GM19043 (cell line): ENCODE results near the gene MPPED2.
"Not testable (repeated sequence)": the region's sequence is repeated elsewhere in the genome, so short reads cannot be mapped to it uniquely, and the experiment has no call there.

Experiments
- ATAC-seq: cut with Tn5 transposase; IDR thresholded peaks from one replicate; pipeline ENCODE4 v1.9.1; 2021; ENCODE audit warnings: low read depth; ENCODE audit not compliant: unreplicated experiment

The MPPED2 gene

GRCh38 chr11:30579415-30580175 is 6.6 kb downstream of the MPPED2 start:
- ATAC-seq, result no peak

GRCh38 chr11:30578406-30578805 is 7.7 kb downstream of the MPPED2 start:
- ATAC-seq, result no peak

GRCh38 chr11:30573951-30574350 is 12.2 kb downstream of the MPPED2 start:
- no peak for ATAC-seq

- no peak for ATAC-seq
Observed at GRCh38 chr11:30568931-30569330, 17.2 kb downstream of the MPPED2 start.

GRCh38 chr11:30567644-30568043 is 18.5 kb downstream of the MPPED2 start:
- no peak for ATAC-seq

- ATAC-seq, result no peak
Observed at GRCh38 chr11:30567120-30567519, 19.0 kb downstream of the MPPED2 start.

GRCh38 chr11:30566482-30566881 is 19.7 kb downstream of the MPPED2 start:
- no peak for ATAC-seq

GRCh38 chr11:30565027-30565426 is 21.1 kb downstream of the MPPED2 start:
- no peak for ATAC-seq

GRCh38 chr11:30561691-30562415 is 24.3 kb downstream of the MPPED2 start:
- no peak for ATAC-seq

GRCh38 chr11:30560206-30561106 is 25.7 kb downstream of the MPPED2 start:
- no peak for ATAC-seq

GRCh38 chr11:30559004-30559403 is 27.1 kb downstream of the MPPED2 start:
- no peak for ATAC-seq

- not testable (repeated sequence) for ATAC-seq
Observed at GRCh38 chr11:30554587-30554986, 31.6 kb downstream of the MPPED2 start.

GRCh38 chr11:30553521-30554110 is 32.5 kb downstream of the MPPED2 start:
- no peak for ATAC-seq

- ATAC-seq, result no peak
Observed at GRCh38 chr11:30552839-30553238, 33.3 kb downstream of the MPPED2 start.

GRCh38 chr11:30550022-30550542 is 36.1 kb downstream of the MPPED2 start:
- no peak for ATAC-seq

- no peak for ATAC-seq
Observed at GRCh38 chr11:30549565-30549964, 36.6 kb downstream of the MPPED2 start.

GRCh38 chr11:30546334-30546733 is 39.8 kb downstream of the MPPED2 start:
- no peak for ATAC-seq

- ATAC-seq, result no peak
Observed at GRCh38 chr11:30545507-30545906, 40.6 kb downstream of the MPPED2 start.

GRCh38 chr11:30543066-30543465 is 43.1 kb downstream of the MPPED2 start:
- no peak for ATAC-seq

- ATAC-seq, result no peak
Observed at GRCh38 chr11:30540781-30541180, 45.4 kb downstream of the MPPED2 start.
